Ecto neural progenitor cell (in vitro differentiated cells): ENCODE measurements around the gene BHLHE23.
"Not testable (repeated sequence)": the region's sequence is repeated elsewhere in the genome, so short reads cannot be mapped to it uniquely, and the experiment has no call there.

ENCODE experiments used
- DNase-seq: peaks from one replicate; pipeline ENCODE4 v3.0.0-alpha.2; 2018; ENCODE audit warnings: low spot score

Gene BHLHE23

DNA sequence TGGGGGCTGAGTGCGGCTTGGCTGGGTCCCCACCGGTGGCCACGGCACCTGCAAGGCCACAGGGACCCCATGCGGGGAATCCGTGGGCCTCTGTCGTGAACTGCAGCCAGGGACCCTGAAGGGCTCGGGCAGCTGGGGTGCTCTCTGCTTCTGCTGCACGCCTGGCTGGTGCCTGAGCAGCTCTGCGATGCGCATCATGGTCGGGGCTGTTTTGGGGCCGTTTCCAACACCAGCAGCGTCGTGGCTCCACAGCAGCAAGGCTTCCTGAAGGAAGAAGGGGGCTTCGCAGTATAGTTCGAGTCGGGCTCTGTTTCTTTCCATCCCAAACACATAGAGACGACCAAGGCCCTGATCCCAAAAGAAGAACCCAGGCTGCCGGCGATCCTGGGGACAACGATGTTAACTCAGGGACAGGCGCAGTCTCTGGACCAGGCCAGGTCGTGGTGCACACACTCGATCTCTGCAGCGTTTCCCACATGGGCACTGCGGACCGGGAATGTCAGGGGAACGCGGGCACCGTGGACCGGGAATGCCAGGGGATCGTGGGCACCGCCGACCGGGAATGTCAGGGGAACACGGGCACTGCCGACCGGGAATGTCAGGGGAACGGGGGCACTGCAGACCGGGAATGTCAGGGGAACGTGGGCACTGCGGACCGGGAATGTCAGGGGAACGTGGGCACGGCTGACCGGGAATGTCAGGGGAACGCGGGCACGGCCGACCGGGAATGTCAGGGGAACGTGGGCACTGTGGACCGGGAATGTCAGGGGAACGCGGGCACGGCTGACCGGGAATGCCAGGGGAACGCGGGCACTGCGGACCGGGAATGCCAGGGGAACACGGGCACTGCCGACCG lies 36.8 kb upstream of the BHLHE23 start:
- no peak for DNase-seq

DNA sequence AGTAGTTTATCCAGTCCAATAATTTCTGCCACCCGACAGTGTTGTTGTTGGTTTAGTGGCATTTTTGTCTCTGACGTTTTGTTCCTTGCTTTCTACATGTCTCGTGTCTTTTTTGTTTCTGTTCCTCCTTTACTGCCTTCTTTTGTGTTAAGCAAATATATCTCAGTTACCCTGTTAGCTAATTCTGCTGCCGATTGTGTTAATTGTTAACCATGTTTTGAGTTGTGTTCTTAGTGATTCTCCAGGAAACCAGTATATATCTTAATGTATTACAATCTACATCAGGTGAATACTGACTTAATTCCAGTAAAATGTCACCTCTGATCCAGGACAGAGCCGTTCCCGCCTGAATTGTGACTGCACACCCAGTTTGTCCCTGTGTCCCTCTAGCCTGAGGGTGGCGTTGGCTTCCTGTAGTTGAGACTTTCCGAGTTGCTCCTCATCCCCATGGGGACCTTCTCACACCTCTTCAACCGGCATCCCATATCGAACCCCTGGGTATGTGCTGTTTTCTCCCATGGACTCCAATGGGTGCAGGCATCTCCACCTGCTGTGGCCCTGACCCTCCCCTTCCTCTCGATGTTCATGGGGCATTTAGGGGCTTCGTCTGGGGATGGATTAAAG lies 35.8 kb upstream of the BHLHE23 start:
- no peak for DNase-seq

DNA sequence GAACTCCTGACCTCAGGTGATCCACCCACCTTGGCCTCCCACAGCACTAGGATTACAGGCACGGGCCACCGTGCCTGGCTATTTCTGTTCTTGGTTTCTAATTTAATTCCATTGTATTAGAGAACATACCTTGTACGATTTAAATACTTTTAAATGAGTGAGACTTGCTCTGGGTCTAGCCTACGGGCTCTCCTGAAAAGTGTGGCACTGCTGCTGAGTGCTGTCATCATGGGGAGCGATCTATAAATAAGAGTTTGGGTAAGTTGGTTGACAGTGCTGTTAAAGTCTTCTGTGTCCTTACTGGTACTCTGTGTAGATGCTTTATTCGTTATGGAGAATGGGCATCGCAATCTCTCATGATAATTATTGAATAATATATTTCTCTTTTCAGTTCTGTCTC lies 35.0 kb upstream of the BHLHE23 start:
- DNase-seq, result no peak

DNA sequence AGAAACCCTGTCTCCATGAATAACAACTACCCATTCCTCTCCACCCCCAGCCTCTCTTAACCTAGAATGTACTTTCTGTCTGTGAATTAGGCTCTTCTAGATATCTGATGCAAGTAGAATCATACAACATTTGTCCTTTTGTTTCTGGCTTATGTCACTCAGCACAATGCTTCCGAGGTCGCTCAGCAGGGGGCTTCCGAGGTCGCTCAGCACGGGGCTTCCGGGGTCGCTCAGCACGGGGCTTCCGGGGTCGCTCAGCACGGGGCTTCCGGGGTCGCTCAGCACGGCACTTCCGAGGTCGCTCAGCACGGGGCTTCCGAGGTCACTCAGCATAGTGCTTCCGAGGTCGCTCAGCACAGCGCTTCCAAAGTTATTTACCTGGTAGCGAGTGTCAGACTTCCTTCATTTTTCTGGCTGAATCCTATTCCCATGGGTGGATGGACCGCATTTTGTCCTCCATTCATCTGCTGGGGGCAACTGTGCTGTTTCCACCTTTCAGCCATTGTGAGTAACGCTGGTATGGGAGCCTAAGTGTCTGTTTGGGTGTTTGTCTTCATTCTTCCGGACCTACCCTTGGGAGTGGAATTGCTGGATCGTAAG lies 31.0 kb upstream of the BHLHE23 start:
- DNase-seq, result no peak

DNA sequence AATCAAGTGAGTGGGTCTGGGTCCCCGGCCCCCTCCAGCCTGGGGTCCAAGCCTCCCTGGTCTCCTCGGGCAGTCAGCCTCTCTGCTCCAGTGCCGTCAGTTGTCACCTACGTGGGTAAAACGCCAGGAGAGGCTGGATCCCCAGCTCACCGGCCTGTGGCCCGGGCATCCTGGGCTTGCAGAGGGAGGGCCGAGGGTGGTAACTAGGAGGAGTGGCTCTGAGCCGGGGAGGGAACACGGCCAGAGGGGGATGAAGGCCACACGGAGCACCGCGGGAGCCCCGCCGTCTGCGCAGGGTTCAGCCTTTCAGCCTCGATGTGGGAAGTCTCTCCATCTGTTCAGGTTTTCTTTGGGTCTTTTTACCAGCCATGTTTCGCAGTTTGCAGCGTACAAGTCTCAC lies 29.5 kb upstream of the BHLHE23 start:
- DNase-seq, result no peak

DNA sequence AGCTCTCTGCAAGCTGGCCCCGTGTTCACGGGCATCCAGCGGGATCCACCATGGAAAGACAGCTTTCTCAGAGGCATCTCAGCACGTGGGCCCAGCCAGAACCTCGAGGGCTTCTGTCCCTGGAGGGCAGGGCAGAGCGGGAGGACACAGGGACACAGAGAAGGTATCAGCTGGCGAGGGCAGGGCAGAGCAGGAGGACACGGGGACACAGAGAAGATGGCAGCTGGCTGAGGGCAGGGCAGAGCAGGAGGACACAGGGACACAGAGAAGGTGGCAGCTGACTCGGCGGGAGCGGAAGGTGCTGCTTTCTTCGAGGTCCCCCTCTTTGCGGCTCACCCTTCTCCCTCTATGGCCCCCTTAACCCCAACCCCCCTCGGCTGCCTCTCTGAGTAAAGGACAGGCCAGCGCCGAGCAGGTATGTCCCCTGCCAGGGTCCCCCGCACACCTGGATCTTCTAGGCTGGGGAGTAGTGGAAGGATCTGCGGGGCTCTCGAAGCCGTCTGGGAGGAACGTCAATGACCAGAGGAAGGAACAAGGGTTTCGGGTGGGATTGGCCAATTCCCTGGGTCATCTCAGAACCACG lies 28.9 kb upstream of the BHLHE23 start:
- no peak for DNase-seq

DNA sequence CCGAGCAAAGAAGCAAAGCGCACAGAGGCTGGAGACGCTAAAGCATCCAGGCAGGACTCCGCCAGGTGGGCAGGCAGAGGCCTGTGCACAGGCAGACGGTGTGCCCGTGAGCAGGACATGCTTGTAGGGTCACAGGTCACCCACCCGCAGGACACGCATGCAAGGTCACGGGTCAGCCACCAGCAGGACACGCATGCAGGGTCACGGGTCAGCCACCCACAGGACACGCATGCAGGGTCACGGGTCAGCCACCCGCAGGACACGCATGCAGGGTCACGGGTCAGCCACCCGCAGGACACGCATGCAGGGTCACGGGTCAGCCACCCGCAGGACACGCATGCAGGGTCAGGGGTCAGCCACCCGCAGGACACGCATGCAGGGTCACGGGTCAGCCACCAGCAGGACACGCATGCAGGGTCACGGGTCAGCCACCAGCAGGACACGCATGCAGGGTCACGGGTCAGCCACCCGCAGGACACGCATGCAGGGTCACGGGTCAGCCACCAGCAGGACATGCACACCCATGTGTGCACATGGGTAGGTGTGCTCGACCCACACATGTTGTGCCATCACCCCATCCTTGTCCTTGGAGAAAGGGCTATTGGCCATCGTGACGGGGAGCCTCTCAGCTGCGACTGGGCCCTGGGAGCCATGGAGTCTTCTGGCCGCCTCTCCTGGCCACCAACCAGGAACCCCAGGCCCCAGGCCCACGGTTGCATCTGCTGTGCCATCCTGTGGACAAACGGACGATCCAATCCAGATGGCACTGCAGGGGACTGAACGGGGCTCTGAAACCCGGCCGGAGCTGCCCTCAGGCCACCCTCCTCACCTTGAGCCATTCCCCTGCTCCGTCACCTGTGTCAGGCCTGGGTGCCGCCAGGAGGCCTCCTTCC lies 28.2 kb upstream of the BHLHE23 start:
- DNase-seq, result not testable (repeated sequence)

DNA sequence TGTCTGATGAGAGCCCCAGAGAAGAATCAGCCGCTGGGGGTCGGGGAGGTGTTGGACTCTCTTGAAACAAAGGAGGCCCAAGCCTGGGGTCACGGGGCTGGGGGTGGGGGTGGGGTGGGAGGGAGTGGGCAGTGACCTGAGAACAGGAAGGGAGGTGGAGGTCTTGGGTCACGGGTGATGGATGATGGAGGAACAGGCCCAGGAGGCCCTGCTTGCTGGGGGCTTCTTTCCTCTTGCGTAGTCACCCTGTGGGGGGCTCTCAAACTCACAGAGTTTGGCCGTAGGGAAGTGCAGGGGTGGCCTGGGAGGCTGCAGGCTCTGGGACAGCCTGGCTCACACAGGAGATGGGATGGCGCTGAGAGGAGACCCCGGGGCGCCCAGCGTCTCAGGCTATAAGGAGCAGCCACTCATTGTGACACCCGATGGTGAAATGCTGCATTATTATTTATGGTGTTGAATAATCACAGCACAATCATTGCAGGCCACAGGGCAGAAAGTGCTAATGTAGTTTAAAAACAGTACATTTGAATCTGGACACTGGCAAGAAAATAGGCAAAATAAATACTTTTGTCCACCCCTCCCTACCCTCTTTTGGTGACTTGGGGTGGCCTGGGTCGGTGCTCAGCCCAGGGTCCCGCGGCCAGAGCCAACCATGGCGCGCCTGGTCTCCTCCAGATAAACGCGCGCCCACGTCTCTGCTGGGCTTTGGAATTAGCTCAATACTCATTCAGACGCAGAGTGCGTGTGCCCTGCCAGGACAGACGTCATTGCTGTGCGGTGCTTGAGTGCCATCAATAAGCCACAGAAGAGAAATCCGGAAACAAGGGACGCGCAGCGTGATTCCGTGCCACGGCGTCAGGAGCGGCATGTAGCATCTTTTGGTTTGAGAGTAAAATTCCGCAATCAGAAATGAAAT lies 27.3 kb upstream of the BHLHE23 start:
- no peak for DNase-seq

DNA sequence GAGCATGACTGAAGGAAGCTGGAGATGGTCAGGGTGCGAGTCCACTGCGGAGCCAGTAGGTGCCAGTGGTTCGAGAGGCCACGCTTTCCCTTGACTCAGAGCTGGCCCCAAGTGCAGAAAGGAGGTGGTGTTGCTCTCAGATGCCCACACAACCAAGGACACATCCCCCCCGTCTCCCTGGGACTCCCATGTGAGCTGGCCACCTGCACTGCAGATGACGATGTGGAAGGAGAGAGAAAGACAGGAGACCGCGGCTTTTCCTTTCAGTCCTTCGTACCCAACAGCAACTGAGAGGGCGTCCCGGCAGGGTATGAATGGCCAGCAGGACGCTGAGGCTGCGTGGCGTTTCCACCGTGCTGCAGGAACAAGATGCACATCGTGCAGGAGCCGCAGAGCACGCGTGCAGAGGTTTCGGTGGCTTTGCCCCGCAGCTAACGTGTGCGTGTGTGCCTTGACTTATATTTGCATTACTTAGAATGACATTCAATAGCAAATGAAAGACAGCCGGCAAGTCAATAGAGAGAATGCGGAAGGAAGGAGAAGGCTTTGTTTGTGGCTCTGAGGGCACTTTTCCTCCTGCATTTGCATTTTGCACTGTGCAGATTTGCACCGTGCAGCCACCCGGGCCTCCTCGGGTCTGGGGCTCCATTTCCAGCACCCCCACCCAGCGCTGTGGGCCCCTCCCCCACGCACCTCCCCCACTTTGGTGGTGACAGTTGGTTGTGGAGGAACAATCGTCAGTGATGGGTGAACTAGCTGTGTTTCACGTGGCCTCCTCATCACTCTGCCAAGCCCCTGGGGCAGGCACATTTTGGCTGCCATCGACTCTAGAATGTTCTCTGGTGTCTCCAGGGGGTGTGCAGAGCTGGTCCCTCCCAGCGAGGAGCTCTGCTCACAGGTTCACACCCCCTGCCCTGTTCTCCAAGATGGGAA lies 26.4 kb upstream of the BHLHE23 start:
- DNase-seq, result no peak

DNA sequence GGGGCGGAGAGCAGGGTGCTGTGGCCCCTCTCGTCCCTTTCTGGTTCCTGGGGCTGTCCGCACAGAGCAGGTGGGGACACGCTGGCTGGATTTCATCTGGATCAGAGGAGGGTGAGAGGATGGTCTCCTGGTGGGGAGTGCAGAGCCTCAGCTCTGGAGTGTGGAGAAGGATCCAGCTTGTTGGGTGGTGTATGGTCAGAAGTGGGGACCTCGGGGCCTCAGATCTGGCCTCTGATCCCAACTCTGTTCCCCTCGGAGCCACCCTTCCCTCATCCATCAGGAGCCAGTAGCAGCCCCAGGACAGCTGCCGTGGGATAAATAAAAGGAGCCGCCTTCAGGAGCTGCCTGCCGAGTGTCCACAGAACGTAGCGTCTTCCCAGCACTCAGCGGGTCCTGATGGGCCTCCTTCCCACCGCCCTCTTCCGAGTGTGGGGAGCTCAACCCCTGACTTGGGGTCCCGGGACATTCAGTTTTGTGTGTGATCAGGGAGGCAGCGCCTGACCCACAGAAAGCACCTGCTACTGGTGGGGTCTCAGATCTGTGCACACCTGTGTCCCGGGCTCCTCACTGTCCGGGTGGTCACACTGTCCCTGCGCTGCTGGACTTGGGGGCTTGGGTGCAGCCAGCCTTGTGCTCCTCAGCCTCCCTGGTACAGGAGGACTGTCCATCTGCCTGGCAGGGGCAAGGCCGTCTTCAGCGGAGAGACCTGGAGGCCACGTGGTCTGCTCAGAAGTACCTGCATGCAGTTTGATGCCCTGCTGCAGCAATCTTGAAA lies 25.4 kb upstream of the BHLHE23 start:
- no peak for DNase-seq

DNA sequence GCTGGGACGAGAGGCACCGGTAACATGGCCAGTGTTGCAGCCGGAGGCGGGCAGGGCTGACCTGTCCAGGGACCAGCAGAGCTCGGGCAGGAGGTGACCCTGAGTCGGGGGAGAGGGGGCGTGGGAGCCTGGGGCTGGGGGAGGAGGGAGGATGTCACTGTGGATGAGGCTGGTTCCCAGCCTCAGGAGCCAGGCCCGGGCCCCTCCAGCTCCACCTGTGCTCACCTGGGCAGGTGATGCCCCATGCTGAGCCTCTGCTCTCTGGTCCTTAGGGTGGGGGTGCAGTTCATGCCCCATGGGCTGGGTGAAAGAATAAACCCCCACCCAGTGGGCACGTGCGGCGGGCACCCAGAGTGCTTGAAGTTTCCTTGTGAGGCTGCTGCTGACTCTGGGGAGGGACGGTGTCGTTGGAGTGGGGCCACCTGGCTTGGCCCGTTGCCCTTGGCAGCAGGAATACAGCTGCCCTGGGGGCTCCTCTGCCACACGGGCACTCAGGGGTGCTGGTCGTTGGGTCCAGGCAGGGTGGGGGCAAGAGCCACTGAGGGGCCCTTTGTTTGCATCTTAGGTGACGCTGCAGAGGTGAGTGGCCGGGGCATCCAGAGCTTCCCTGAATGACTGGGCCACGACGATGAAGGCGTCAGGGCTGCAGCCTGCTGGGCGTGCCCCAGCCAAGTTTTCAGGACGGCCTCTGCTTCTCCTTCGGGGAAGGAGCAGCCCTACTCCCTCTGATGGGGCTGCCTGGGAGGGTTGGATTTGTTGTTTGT lies 24.7 kb upstream of the BHLHE23 start:
- DNase-seq, result no peak

DNA sequence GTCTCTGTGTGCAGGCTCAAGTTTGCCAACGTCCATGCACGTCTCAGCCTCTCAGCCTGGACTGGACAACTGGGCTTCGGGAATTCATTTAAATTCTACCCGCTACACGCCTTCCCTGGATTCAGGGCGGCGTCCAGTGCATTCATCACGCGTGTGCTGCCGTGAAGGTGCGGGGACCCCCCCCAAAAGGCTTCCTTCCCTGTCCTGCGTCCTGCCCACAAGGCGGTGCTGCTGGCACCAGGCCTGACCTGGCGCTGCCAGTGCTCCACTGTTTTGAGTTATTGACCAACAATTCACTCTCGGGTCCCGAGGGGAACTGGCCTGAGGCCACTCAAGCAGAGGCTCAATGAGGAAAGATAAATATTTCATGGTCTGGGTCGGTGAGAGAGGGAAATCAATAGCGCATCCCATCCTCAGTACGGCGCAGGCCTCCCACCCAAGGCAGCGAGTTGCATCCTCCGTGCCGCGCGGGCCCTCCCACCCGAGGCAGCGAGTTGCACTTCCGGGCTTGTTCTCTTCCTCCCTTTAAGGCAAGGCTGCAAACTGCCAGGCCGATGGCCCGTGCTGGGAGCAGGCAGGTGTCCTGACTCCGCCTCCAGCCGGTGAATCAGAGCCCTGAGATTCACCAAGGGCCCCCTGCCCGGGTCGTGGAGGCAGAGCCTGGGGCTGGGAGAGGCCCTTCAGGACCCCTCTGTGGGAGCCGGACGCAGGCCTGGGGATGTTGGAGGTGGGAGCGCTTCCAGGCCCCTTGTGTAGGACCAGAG lies 22.8 kb upstream of the BHLHE23 start:
- no peak for DNase-seq

DNA sequence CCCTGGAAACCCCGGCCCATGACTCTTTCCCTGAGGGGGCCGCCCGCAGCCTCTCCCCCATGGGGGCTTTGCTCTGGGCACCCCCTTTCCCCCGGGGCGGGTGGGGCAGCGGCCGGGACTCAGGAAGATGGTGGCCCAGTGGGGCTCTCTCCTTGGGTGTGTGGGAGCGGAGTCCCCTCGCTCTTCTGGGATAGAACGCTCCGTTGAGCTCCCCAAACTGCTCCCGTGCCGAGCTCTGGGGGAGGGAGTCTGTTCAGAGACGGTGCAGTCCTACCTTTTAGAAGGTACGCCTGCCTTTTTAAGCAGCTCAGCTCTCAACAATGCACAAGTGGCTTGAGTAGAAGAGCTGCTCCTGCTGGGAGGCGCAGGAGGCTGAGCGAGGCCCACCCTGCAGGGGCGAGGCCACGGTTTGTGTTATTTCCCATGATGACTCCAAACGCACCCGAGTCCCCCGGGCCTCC lies 21.7 kb upstream of the BHLHE23 start:
- DNase-seq, result no peak

DNA sequence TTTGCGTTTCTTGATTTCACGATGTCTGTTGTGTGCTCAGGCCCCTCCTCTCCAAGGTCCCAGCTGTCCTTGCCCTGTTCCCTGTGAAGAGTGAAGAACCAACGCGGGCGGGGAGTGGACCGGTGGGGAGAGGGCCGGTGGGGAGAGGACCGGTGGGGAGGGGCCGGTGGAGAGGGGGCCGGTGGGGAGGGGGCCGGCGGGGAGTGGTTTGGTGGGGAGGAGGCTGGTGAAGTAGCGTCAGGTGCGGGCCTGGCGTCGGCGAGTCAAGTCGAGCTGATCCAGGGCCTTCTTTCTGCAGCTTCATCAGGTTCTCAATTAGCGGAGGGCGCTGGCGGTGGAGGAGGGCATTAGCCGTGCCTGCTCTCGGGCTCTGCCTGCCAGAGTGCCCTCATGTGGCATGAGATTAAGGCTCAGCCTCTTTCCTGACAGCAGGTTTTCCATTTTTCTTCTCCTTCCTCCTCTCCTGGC lies 21.2 kb upstream of the BHLHE23 start:
- no peak for DNase-seq

DNA sequence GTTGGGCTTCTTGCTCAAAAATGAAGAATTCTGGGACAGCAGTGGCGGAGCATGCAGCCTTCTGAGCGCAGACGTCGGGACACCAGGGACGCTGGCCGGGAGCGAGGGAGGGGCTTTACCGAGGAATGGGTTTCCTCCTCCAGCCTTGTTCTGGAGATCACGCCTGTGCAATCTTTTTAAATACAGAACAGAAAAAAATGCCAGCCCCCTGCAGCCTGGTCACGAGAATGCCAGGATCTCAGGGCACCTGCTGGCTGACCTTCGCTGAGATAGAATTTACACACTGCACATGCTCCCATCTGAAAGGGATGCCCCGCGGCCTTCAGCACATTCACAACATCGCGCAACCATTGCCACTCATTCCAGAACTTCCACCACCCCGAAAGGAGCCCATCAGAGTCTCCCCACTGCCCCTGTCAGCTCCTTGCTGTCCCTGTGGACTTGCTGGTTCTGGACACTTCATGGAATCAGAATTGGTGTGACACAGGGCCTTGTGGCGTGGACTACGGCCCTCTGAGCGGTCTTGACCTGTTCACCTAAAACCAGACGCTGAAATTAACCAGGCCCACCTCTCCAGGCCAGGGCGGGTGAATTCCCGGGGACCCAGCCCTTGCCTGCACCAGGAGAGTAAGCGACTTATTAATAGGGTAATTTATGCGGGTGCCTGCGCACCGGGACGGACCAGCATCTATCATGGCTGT lies 20.6 kb upstream of the BHLHE23 start:
- DNase-seq, result no peak

DNA sequence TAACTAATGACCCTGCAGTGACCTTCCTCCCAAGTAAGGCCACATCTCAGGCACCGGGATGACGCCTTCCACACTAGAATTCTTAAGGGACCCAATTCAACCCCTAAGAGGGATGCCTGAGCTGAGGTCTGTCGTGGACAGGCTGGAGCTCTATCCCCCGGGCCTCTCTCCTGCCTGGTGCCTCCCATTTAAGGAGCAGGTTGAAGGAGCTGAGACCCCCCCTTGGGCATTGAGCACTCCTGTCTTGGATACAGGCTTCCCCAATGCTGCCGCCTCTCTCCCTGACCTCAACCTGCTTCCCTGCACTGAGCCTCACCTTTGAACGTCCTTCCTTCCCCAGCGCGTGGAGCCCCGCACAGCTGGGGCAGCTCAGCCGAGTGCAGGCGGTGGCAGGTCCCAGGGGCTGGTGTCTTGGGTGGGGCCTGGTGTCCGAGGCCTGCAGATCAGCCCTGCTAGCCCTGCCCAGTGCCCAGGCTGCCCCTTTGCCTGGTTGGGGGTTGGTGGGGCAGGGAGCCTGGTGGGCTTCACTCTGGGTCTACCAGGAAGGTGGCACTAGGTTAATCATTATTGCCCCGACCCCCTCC lies 19.9 kb upstream of the BHLHE23 start:
- DNase-seq, result no peak
